Cardiac septum (tissue), 1 donor: ENCODE measurements around the gene SH3YL1. TPM values are rescaled to one million over a fixed set of nuclear protein-coding genes. Genes with fewer than 3 reads are reported as not detected.

Experiments
- DNase-seq: peaks from one replicate; pipeline ENCODE4 v3.0.0-alpha.2; 2020; ENCODE audit warnings: low spot score
- intact Hi-C: fragments of 100-400 bp; cut with DNase I; formaldehyde crosslinking; loops from one replicate; pipeline ENCODE4 v1.14.0; 2022
- total RNA-seq: library from RNA; stranded (reverse); fragmentation: NEBNext Ultra II Directional; extraction: Animal tissue kit (Norgen Biotek cat#: 25700); gene quantifications from one replicate; pipeline ENCODE4 v1.2.1, GENCODE V29; 2021
- donor health status: DM: no; HTN: no; CAD: no.

SH3YL1 gene
- total RNA-seq, 1 donor from 2014 or later = 12.9 TPM

DNA sequence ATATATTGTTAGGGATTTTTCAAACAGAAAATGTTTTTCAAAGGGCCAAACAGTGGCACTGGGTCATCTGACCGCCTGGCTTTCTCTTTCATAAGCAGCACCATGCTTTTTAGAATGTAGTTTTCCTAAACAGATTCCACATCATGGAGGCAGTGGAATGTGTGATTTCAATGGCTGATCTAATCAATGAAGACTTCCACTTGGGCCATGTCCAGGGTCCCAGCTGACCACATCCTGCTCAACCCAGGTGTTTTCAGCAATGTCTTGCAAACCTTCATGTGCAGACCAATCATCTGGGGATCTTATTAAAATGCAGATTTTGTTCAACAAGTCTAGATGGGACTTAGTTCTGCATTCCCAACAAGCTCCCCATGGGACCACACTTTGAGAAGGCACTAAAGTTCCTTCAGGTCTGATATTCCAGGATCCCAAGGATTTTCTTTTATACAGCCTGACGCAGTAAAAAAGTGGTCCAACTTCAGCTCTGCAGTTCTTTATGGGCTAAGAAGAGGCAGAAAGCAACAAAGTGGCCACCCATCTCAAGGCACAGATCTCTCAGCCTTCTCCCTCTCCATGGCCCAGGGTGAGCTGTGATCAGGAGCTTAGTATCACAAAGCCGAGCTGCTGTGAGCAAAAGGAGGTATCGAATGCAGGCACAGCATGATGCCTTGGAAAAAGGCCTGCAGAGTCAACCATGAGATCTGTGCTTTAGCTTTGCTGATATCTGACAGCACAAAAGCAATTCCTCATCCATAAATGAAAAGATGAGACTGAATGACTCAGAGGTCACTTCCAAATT is 20.4 kb upstream of the SH3YL1 start:
- DNase-seq = no peak
- intact Hi-C loops = no loop called here

DNA sequence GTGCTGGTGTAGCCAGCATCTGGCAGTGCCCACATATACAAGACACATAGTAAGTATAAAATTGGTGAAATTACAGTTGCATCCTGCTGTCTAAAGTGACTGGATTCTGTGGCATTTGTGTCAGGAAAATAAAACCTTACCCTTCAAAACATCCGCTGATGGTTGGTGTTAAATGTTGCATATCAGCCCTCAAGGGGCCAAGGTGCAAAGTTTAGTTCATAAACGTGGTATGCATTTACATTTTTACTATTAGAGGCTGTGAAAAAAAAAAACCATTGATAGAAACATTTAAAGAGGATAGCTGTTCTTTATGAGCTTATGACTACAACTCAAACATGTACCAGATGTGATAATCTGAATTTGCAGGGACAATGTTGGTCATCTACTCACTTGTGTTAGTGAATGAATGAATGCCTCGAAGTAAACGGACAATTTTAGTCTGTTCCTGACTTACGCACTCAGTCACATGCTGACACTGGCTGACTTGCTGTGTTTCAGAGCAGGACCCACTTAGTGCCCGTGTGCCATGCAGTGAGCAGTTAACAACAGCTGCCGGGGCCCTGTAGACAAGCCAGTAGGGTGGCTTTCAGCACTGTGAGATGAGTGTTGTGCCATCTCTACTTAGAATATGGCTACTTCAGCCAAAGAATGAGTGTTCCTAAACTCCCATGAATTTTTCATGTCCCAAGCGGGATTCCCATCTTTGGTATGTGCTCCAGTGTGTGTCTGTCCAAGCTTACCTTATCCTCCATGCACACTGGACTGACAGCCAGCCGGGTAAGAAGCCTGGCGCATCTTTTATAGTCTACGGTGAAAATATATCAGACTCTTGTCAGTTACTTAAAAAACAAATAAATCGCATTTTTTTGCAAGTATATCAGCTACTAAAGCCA is 18.8 kb upstream of the SH3YL1 start:
- DNase-seq = no peak
- intact Hi-C loops = no loop called here

DNA sequence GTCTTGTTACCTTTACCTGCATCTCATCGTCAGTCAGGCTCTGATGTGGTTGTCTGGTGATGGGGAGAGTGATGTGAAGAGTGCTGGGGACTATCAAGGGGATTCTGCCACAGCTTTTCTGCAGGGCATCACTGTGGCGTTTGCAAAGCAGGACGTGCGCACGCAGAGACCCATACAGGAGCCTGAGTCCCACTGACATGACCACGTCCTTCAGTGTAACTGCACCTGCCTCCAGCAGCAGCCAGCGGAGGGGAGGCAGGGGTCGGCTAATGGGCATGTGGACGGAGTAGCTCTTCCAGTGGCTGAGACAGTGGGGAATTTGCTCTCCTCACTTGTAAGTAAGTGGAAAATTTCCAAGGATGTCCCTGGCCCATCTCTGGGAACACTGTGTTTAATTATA is 17.5 kb upstream of the SH3YL1 start:
- intact Hi-C loops = no loop called here
- no peak for DNase-seq

DNA sequence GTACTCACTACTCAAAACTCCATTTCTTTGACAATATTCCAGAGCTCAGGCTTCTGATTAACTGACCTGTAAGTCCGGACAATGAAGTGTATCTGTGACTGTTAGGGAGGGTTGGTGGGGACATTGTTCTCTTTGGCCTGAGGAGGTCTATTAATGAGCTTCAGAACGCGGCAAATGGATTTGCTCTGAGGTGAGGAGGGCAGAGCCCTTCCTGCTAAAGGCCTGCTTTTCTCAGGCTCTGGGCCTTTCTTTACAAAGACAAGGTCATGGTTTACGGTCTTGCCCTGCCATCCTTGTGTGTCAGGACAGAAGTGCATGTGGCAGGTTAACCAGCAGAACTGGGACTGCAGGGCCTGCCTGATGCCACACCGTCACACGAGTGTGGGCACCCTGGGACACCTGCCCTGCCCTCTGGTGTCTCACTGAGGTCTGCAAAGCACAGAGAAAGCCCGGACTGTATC is 16.8 kb upstream of the SH3YL1 start:
- no peak for DNase-seq
- intact Hi-C loops = no loop called here

DNA sequence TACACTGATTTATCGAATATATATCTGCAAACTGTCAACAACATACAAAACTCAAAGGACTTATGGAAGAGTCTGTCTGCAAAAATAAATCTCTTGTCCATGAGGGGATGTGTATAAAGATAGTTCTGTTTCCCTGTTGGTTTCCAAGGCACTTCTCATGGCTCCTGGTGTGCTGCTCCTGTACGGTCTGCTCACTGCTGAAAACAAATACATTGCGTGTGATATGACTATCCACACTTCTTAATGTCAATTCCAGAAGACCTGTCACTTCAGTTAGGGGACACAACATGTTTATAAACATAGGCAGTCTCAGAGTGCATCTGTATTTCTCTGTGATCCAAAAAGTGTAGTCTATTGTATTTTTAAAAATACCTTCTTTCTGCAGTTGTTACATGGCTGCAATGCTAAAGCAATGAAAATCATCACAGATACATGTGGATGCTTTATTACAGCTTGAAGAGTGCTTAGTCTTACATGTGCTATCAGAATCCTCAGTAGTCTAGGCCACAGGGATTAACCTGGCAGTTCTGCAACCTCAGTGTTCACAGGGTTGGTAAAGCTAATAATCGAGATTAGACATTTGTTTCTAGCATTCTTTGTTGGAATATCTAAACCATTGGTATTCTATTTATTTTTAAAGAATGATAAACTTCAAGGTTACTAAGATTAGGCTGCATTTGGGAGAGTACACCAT is 16.3 kb upstream of the SH3YL1 start:
- DNase-seq = no peak
- intact Hi-C loops = no loop called here

- intact Hi-C loops = no loop called here
Observed at GRCh38 chr2:279366-279765, 15.5 kb upstream of the SH3YL1 start.

DNA sequence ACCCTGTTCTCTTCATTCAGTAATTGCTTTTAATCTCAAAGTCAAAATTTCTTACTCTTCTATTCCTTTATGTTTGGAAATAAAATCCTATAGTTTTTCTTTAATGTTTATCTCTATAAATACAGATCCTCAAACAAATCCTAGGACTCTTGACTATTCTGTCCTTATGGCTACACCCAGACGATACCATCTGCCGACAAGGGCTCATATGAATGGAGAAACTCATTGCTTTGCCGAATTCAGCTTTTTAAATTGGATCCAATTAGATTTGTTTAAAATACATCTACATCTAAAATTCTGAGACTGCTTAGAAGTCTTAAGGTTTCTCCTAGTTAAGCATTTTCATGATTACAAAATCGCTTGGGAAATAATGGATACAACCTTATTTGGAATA is 15.1 kb upstream of the SH3YL1 start:
- no peak for DNase-seq
- intact Hi-C loops = no loop called here

More at GRCh38 chr2:279366-279765, 15.5 kb upstream of the SH3YL1 start:
- no peak for DNase-seq

DNA sequence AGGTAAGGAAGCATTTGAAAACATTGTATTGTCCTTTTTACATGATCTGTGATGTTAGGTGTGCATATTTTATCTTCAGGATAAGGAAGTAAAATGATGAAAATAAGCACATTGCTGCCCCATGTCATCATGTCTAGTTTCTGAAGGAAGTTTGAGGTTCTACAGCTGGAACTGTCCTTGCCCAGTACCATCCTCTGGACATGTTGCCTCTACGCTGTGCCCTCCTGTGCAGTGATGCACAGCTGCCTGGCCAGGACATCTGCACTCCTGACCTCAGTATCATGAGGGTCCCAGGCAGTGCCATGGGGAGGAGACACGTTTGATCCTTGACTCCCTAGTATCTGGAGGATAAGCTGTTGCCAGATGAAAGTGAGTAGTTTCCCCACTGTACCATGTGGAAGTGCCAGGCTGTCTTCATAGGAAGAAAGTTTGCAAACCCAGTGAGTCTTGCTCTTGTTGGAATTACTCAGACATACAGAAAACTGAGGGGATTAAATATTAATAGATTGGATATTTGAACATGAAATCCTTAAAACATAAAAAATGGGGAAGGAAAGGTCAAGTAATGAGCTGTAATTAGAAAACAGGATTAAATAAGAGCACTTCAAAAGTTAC is 14.6 kb upstream of the SH3YL1 start:
- intact Hi-C loops = no loop called here
- DNase-seq = no peak

GRCh38 chr2:275466-275865 is 11.6 kb upstream of the SH3YL1 start:
- intact Hi-C loops = no loop called here

GRCh38 chr2:274503-274902 is 10.7 kb upstream of the SH3YL1 start:
- intact Hi-C loops = no loop called here
- no peak for DNase-seq

More at GRCh38 chr2:275466-275865, 11.6 kb upstream of the SH3YL1 start:
- no peak for DNase-seq

- DNase-seq = no peak
- intact Hi-C loops = no loop called here
Observed at GRCh38 chr2:273333-273732, 9.5 kb upstream of the SH3YL1 start.

- no peak for DNase-seq
- intact Hi-C loops = no loop called here
Observed at GRCh38 chr2:271917-272316, 8.1 kb upstream of the SH3YL1 start.

GRCh38 chr2:270861-271260 is 7.0 kb upstream of the SH3YL1 start:
- DNase-seq = no peak
- intact Hi-C loops = no loop called here

- intact Hi-C loops = no loop called here
- DNase-seq = no peak
Observed at GRCh38 chr2:269356-270030, 5.7 kb upstream of the SH3YL1 start.

DNA sequence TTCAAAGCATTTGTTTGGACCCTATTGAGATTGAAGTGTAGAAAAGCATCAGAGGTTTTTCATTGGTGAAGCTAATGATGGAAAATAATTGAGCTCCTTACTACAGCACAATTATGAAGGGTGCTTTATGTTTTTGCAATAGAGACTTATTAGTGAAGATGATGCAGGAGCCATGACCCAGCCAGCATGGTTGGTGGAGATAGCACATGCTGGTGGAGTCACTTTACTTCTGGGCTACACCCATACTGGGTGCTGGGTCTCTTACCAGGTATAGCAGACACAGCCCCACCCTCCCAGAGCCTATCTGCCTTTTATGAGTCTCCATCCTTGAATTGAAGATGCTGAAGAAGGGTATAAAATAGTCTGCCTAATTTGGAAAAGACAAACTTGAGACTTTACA is 4.5 kb upstream of the SH3YL1 start:
- DNase-seq = no peak
- intact Hi-C loops = no loop called here

- peak; percentile 96 for DNase-seq
- intact Hi-C loops = no loop called here
Observed at GRCh38 chr2:264493-265468, 949 bp upstream of the SH3YL1 start, which contains the start of gene ACP1. Gene ACP1, plus strand, starts transcription at chr2:264947. Its CDS starts 18 bp downstream, at chr2:264965.

- intact Hi-C loops = no loop called here
- no peak for DNase-seq
Observed at GRCh38 chr2:263022-263738, 652 bp downstream of the SH3YL1 start.
